Measurements from ENCODE around the gene DSTN. TPM values are rescaled to one million over a fixed set of nuclear protein-coding genes. Genes with fewer than 3 reads are reported as not detected.

Gene DSTN
- total and polyA plus RNA-seq, 2 donors (not counting 3 experiments of a cell fraction or from before 2014, with no cell fraction given), result 66.1 to 300 TPM

- intact Hi-C loops (cut with micrococcal nuclease) (no loop called here), dilution Hi-C loops (cut with MboI; ENCODE audit: extremely low pct_ligation_motif_present, low sequenced_read_pairs) (no loop called here)
- Histone ChIP-seq H3K4me1 (ENCODE audit: control insufficient read depth, extremely low read depth, insufficient read depth, low read length) (peaks cover 13% of the 10 kb centered on the region), H3K4me3 (replicated peaks in 1 of 3; ENCODE audit: insufficient read depth in 1 of 3, low read depth in 1 of 3, low read length in 3 of 3) (no peak overlapping the region), H3K27ac (ENCODE audit: insufficient read depth, low read depth, low read length) (no peak overlapping the region), H3K9me3 (replicated peaks; ENCODE audit: control insufficient read depth, insufficient read depth, low read length) (no peaks in the 10 kb centered on the region), H3K4me2 (ENCODE audit: insufficient read depth, low read length) (no peak overlapping the region), H3K27me3 (ENCODE audit: control insufficient read depth in 2 of 2, insufficient read depth in 2 of 2, low read length in 2 of 2) (no peaks in the 10 kb centered on the region), H2AFZ (ENCODE audit: low read depth, low read length) (no peak overlapping the region), H3K9me1 (replicated peaks; ENCODE audit: control insufficient read depth, extremely low read depth, insufficient read depth, low read length) (no peaks in the 10 kb centered on the region), H3K9ac (replicated peaks; ENCODE audit: extremely low read depth, insufficient read depth, low read length) (no peak overlapping the region), H4K20me1 (replicated peaks; ENCODE audit: control insufficient read depth, extremely low read depth, insufficient read depth, low read length) (no peaks in the 10 kb centered on the region), H3K36me3 (ENCODE audit: control insufficient read depth in 2 of 2, extremely low read depth in 1 of 2, insufficient read depth in 2 of 2, low read length in 2 of 2) (peaks cover 12 to 14% of the 10 kb centered on the region in 2 experiments), H3K79me2 (ENCODE audit: control insufficient read depth, insufficient read depth, low read length) (peaks cover 58% of the 10 kb centered on the region)
- TF ChIP-seq MYC (IDR thresholded peaks at IDR 0.05; ENCODE audit: low read depth, low read length), result no peak
- no peak for TF ChIP-seq FOS (IDR thresholded peaks at IDR 0.05; ENCODE audit: borderline replicate concordance, insufficient read depth, low read length)
- no peak for TF ChIP-seq MAX (IDR thresholded peaks at IDR 0.05; ENCODE audit: insufficient read depth, insufficient read length)
- no peak for TF ChIP-seq GATA2 (IDR thresholded peaks at IDR 0.05; ENCODE audit: insufficient read depth, insufficient read length, low read depth, low read length)
- no peak for TF ChIP-seq EZH2 (IDR thresholded peaks at IDR 0.05; ENCODE audit: borderline replicate concordance, low read depth, low read length, severe bottlenecking)
- no TSS peak for BruUV-seq (replicated peaks)
- no peak for DNase-seq (ENCODE audit: low read depth, low spot score)
- ChIA-PET CTCF (interaction anchor here (0.9 kb wide), 1 partner anchor 13 kb away, joined by 4 read pairs; no protein-coding TSS in a partner anchor), POLR2A (no interaction called here)
- no peak for FAIRE-seq
Measured at GRCh38 chr20:17651760-17652388, 82.0 kb downstream of the DSTN start.

- DNase-seq (ENCODE audit: low read depth, low spot score) (no peak), FAIRE-seq (no peak)
- Histone ChIP-seq H3K4me3 (replicated peaks in 1 of 3; ENCODE audit: insufficient read depth in 1 of 3, low read depth in 1 of 3, low read length in 3 of 3) (no peak overlapping the region), H3K36me3 (ENCODE audit: control insufficient read depth in 2 of 2, extremely low read depth in 1 of 2, insufficient read depth in 2 of 2, low read length in 2 of 2) (peaks cover 12 to 16% of the 10 kb centered on the region in 2 experiments), H3K9me3 (replicated peaks; ENCODE audit: control insufficient read depth, insufficient read depth, low read length) (no peaks in the 10 kb centered on the region), H3K27ac (ENCODE audit: insufficient read depth, low read depth, low read length) (no peak overlapping the region), H3K4me2 (ENCODE audit: insufficient read depth, low read length) (no peak overlapping the region), H2AFZ (ENCODE audit: low read depth, low read length) (no peak overlapping the region), H3K9ac (replicated peaks; ENCODE audit: extremely low read depth, insufficient read depth, low read length) (no peak overlapping the region), H3K4me1 (ENCODE audit: control insufficient read depth, extremely low read depth, insufficient read depth, low read length) (peaks cover 13% of the 10 kb centered on the region), H4K20me1 (replicated peaks; ENCODE audit: control insufficient read depth, extremely low read depth, insufficient read depth, low read length) (no peaks in the 10 kb centered on the region), H3K27me3 (ENCODE audit: control insufficient read depth in 2 of 2, insufficient read depth in 2 of 2, low read length in 2 of 2) (no peaks in the 10 kb centered on the region), H3K9me1 (replicated peaks; ENCODE audit: control insufficient read depth, extremely low read depth, insufficient read depth, low read length) (no peaks in the 10 kb centered on the region), H3K79me2 (ENCODE audit: control insufficient read depth, insufficient read depth, low read length) (peaks cover 56% of the 10 kb centered on the region)
- ChIA-PET POLR2A (no interaction called here), CTCF (interaction anchor here (0.9 to 1.2 kb wide), 2 partner anchors 12 to 287 kb away, joined by 3 to 4 read pairs; no protein-coding TSS in a partner anchor)
- no TSS peak for BruUV-seq (replicated peaks)
- dilution Hi-C loops (cut with MboI; ENCODE audit: extremely low pct_ligation_motif_present, low sequenced_read_pairs), result no loop called here
- no peak for TF ChIP-seq MYC (IDR thresholded peaks at IDR 0.05; ENCODE audit: low read depth, low read length)
- TF ChIP-seq MAX (IDR thresholded peaks at IDR 0.05; ENCODE audit: insufficient read depth, insufficient read length), result no peak
- no peak for TF ChIP-seq GATA2 (IDR thresholded peaks at IDR 0.05; ENCODE audit: insufficient read depth, insufficient read length, low read depth, low read length)
- no peak for TF ChIP-seq EZH2 (IDR thresholded peaks at IDR 0.05; ENCODE audit: borderline replicate concordance, low read depth, low read length, severe bottlenecking)
- TF ChIP-seq POLR2AphosphoS5 (IDR thresholded peaks at IDR 0.05; ENCODE audit: insufficient read depth, low read depth, low read length), result no peak
- no peak for TF ChIP-seq JUN (IDR thresholded peaks at IDR 0.05; ENCODE audit: borderline replicate concordance, insufficient read depth, insufficient read length, low read depth)
- no peak for TF ChIP-seq CTCF (IDR thresholded peaks at IDR 0.05; ENCODE audit: extremely low read depth in 1 of 2, insufficient read depth in 1 of 2, low read depth in 1 of 2, low read length in 2 of 2)
- no peak for TF ChIP-seq FOS (IDR thresholded peaks at IDR 0.05; ENCODE audit: borderline replicate concordance, insufficient read depth, low read length)
- no peak for TF ChIP-seq POLR2A (IDR thresholded peaks at IDR 0.05; ENCODE audit: low read depth, low read length)
- intact Hi-C loops (cut with micrococcal nuclease), result no loop called here
Measured at GRCh38 chr20:17652411-17652810, 82.5 kb downstream of the DSTN start.

Data from endothelial cell of umbilical vein (primary cell).